AML-193 (cell line): ENCODE measurements around the gene ATP2A3.
A peak's percentile ranks its signal among the peaks of the same experiment; 100 is the strongest.
"Not testable (repeated sequence)": the region's sequence is repeated elsewhere in the genome, so short reads cannot be mapped to it uniquely, and the experiment has no call there.

ENCODE experiments used
- DNase-seq, 2 experiments: peaks; one replicate each; lab custom pipeline; 2025; lab: John Stamatoyannopoulos, UW

Gene ATP2A3

DNA sequence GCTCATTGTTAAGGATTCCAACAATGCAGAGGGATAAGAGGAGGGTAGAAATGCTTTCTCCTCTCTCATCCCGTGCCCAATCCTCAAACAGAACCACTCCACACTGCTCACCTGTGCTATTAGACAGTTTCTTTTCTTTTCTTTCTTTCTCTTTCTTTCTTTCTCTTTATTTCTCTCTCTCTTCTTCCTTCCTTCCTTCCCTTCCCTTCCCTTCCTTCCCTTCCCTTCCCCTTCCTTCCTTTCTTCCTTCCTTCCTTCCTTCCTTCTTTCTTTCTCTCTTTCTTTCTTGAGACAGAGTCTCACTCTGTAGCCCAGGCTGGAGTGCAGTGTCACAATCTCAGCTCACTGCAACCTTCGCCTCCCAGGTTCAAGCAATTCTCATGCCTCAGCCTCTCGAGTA lies 27.5 kb upstream of the ATP2A3 start:
- not testable (repeated sequence) for DNase-seq

DNA sequence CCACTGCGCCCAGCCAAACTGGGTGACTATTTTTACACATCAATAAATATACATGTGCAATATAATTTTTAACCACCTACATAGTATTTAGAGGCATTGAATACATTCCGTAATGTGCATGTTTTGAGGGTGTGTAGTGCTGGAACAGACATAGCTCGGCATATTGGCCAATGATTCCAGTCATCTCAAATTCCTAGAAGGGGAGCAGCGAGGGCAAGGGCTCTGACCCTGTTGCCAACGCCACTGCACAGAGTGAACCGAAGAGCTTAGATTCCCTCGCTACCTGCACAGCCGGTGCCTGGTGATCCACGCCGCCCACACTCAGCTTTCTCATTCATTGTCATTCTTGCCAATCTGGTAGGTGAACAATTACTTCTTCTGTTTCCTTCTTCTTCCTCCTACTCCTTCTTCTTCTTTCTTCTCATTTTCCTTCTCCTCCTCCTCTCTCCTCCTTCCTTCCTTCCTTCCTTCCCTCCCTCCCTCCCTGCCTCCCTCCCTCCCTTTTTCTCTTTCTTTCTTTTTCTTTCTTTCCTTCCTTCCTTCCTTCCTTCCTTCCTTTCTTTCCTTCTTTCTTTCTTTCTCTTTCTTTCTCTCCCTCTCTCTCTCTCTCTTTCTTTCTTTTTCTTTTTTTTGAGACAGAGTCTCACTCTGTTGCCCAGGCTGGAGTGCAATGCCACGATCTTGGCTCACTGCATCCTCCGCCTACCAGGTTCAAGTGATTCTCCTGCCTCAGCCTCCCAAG lies 26.3 kb upstream of the ATP2A3 start:
- no peak for DNase-seq

DNA sequence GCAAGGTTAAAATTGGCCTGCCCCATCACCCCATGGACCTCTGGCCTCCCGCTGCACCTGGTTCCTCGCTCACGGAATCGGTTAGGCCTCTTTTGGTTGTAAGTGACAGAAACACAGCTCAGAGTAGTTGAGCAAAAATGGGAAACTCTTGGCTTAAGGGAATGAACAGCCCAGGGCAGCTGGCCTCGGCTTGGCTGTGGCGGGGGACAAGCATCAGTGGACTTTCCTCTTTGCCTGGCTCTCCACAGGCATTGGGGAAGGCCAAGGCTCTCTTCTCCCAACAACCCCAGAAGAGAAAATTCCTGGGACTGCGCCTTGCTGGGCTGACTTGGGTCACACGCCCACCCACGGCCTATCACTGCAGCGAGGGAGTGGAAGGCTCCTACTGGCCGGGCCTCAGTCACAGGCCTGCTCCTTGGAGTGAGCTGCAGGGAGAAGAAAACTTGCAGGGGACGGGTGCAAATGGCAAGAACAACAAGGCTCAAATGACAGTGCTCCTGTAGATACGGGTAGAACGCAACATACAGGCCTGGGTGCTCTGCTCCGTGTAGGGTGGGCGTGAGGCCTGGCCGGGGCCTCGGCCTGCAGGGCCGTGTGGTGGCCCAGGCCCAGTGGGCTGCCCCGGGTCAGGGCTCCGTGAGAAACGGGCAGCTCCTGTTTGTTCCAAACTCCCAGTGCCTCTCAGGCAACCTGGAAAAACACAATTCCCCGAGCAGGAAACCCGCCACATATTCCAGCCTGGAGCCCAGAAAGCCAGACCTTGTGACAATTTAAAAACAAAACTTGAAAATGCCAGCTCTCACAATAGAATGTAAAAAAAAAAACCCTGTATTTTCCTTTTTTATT lies 25.0 kb upstream of the ATP2A3 start:
- no peak for DNase-seq

GRCh38 chr17:3988297-3989040 lies 24.2 kb upstream of the ATP2A3 start:
- no peak for DNase-seq

GRCh38 chr17:3986939-3987335 lies 22.7 kb upstream of the ATP2A3 start:
- no peak for DNase-seq

DNA sequence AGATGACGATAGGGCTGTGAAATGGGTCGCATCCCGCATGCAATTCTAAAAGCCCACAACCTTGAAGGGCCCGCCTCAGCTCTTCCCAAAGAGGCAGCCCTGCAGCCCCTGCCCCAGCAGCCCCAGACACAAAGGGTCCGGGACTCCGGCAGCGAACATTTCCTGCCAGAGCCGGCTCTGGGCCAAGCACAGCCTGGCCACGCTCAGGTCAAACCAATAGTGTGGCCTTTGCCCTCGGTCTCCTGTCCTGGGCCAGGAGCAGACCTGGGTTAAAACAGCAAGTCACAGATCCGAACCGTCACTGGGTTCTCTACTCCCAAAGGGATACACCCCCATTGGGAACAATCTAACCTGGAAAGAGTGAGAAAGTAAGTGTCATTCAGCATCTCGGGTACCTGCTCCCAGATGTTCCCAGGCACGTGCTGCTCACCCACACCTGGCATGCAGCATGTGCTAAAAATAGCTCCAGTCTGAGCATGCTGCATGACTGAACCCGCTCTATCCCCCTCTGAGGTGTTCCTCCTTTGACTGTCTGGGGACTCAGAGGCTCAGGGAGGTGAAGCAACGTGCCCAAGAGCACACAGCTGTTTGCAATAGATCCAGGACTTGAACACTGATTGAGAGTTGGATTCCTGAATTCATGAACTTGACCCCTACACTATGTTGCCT lies 22.2 kb upstream of the ATP2A3 start:
- DNase-seq: no peak

GRCh38 chr17:3985846-3986245 lies 21.6 kb upstream of the ATP2A3 start:
- no peak for DNase-seq

DNA sequence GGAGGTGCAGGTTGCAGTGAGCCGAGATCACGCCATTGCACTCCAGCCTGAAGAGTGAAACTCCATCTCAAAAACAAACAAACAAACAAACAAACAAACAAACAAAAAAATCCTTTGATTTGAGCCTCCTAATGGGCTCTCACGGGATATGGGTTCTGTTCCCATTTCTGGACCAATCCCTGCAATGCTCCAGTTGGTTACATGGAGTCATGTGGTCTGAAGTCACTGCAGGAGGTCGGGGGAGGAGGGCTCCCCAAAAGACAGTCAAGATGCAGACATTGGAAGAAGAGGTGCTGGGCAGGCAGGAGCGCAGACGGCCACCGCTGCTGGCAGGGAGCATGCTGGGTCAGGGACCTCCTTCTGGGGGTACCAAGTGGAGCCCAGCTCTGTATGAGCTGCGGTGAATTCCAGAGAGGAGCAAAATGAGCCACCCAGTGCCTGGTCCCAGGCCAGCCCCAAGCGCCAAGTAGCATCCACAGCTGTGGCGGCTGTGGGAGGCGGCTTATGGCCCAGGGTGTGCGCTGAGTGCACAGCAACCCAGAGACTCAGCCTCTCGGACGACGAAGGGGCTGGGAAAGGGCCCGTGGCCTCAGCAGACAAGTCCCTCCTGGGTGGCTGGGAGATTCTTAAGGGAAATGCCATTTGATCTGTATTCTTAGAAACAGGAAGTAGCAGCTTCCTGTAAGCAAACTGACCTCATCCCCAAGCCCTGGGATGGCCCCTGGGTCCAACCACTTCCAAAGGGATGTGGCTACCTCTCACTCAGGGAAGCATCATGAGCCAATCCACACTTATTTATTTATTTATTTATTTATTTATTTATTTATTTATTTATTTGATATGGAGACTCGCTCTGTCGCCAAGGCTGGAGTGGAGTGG lies 19.6 kb upstream of the ATP2A3 start:
- peak in 1 of 2 experiments; percentile 39 for DNase-seq

- DNase-seq: no peak
Observed at GRCh38 chr17:3982541-3983017, 18.3 kb upstream of the ATP2A3 start.

GRCh38 chr17:3982113-3982512 lies 17.9 kb upstream of the ATP2A3 start:
- DNase-seq: no peak

DNA sequence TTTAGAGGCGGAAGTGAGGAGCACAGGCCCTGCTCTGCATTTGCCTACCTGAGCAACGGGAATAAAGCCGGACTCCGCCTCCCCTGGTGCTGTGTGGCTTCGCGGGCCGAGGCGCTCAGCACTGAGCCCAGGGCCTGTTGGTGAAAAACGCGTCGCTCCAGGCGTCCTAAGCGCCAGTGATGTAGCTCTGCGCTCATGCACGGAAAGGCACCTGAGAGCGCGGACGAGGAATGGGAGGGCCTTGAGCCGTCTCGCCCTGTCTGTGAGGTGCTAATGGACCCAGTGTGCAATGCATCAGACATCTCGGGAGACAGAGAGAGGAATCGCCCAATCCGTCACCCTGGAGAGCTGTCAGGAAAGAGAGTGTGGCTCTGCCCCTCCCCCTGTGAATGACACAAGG lies 17.2 kb upstream of the ATP2A3 start:
- no peak for DNase-seq

DNA sequence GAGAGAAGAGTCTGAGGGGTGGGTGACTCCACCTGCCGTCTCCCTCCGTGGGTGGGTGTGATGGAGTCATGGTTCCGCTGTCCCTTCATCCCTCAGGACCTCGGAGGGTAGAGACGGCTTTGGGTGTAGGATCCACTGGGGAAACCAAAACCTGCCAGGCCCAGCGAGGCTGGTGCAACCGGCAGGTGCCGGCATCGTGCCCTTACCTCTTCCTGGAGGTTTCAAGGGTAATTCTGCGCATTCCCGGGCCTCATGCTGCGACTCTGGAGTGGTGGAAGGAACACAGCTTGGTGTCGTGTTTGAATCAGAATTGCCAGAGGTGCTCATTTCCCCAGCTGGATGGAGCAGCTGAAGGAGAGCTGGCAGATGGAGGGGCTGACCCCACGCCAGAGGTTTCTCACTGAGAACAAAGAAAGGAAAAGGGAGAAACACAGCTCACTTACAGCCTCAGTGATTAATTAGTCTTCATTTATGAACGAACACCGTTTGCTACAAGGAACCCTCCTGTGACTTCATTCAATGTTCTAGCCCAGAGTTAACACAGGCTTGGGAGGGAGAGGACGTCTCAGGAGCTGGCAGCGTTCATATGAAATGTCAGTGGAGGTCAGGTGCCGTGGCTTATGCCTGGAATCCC lies 16.3 kb upstream of the ATP2A3 start:
- no peak for DNase-seq

DNA sequence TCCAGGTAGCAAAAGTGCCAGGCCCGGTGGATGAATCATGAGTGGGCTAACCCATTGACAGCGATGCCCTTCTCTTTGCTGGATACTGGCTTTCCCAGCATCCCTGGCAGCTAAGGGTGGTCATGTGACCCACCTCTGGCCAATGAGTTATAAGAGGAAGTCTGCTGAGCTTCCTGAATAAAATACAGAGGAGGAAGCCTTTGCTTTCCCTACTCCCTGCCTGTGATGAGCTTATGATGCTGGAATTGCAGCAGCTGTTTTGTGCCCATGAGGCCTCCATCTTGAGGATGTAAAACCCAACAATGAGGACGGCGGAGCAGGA lies 15.0 kb upstream of the ATP2A3 start:
- DNase-seq: no peak

- DNase-seq: no peak
Observed at GRCh38 chr17:3978421-3979289, 14.4 kb upstream of the ATP2A3 start.

GRCh38 chr17:3977387-3977786 lies 13.2 kb upstream of the ATP2A3 start:
- no peak for DNase-seq

GRCh38 chr17:3976675-3977171 lies 12.5 kb upstream of the ATP2A3 start:
- no peak for DNase-seq

GRCh38 chr17:3974980-3975379 lies 10.7 kb upstream of the ATP2A3 start:
- no peak for DNase-seq

GRCh38 chr17:3974138-3974687 lies 10.0 kb upstream of the ATP2A3 start:
- peak; percentile 18 to 42 for DNase-seq

DNA sequence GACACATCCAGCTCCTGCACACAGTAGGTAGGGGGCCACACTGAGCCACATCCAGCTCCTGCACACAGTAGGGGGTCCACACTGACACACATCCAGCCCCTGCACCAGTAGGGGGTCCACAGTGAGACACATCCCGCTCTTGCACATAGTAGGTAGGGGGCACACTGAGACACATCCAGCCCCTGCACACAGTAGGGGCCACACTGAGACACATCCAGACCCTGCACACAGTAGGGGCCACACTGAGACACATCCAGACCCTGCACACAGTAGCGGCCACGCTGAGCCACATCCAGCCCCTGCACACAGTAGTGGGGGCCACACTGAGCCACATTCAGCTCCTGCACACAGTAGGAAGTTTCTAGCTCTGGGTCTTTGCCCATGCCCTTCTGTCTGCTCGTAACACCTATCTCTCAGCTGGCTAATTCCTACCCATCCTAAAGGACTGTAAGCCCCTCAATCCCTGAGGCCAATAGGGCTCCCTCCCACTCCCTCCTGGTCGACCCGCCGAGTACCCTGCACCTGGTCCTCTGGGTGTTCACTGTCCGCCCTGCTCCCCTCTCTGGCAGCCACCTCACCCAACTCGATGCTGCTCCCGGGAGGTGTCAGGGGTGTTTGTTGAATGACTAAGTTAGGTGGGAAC lies 9.4 kb upstream of the ATP2A3 start:
- DNase-seq: no peak
